Measurements from ENCODE around the gene UBXN2A. TPM values are rescaled to one million over a fixed set of nuclear protein-coding genes. Genes with fewer than 3 reads are reported as not detected.
"Not testable (repeated sequence)": the region's sequence is repeated elsewhere in the genome, so short reads cannot be mapped to it uniquely, and the experiment has no call there.

UBXN2A gene
- total and polyA plus RNA-seq, 2 experiments from 2014 or later = 14.7 to 19.3 TPM

DNA sequence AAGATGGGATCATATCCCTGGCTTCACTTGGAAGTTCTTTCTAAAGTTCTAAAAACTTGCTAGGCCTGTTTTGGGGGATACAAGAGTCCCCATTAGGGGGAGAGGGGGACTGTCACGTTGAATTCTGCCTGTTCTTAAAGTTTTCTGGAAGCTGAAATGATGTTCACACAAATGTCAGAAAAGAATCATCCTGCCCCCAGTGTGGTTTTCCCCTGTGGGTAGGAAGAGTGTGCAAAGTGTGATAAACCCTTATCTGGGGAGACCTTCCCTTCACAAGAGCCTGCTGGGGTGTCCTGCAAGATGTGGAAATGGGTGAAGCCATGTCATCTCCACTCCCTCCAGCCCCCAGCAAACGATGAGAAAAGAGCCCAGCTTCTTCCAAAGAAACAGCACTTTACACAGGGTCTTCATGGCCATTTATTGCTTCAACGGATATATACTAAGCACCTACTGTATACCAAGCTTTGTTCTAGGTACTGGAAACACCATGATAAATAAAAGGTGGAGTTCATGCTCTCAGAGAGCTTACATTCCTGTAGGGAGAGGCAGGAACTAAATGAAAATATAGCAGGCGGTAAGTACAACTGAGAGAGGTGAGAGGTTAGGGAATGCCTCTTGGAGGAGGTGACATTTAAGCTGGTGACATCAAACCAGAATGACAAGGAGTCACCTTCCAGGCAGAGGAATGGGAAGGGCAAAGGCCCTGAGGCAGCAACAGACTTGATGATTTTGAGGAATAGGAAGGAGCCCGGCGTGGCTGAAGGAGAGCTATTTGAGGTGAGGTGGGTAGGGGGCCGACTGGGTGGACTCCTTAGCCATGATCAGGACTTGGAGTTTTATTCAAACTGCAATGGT, 71.2 kb downstream of the UBXN2A start:
- no peaks in the 10 kb centered on the region for H3K4me1 ChIP-seq (ENCODE audit: low read depth)
- H3K4me3 ChIP-seq = no peak overlapping the region
- no peak for DNase-seq (ENCODE audit: low read depth in 1 of 2, low spot score in 1 of 2)
- no peaks in the 10 kb centered on the region for H3K36me3 ChIP-seq
- H3K9me3 ChIP-seq (ENCODE audit: low read depth) = no peaks in the 10 kb centered on the region
- peaks cover 18% of the 10 kb centered on the region for H3K27me3 ChIP-seq
- no peak overlapping the region for H3K27ac ChIP-seq
- TF ChIP-seq, protein P1, sequence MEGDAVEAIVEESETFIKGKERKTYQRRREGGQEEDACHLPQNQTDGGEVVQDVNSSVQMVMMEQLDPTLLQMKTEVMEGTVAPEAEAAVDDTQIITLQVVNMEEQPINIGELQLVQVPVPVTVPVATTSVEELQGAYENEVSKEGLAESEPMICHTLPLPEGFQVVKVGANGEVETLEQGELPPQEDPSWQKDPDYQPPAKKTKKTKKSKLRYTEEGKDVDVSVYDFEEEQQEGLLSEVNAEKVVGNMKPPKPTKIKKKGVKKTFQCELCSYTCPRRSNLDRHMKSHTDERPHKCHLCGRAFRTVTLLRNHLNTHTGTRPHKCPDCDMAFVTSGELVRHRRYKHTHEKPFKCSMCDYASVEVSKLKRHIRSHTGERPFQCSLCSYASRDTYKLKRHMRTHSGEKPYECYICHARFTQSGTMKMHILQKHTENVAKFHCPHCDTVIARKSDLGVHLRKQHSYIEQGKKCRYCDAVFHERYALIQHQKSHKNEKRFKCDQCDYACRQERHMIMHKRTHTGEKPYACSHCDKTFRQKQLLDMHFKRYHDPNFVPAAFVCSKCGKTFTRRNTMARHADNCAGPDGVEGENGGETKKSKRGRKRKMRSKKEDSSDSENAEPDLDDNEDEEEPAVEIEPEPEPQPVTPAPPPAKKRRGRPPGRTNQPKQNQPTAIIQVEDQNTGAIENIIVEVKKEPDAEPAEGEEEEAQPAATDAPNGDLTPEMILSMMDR (IDR thresholded peaks at IDR 0.05; ENCODE audit: low read depth, low read length) = no peak

DNA sequence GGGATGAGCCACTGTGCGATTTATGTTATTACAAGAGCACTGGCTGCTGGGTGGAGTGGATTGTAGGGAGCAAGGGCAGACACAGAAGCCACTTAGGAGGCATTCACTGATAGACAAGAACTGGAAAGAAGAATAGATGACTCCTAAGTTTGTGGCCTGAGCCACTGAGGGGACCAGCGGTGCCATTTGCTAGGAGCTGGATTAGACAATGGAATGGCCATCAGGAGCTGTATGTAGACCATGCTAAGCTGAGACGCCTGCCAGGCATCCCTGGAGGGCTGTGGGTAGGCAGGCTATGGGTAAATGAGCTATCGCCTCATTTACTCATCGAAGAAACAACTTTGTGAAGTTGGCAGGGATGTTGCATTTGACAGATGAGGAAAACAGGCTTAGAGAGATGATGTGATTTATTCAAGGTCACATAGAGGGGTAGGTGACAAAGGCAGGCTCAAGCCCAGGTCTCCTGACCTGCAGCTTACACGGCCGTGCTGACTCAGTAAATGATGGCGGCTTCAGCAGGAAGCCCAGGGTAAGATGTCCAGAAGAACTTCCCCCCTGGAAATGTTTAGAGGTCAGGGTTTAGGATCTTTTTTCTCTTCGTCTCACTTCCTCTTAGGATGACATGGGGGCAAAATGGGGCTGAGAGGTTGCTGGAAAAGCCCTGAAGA, 72.4 kb downstream of the UBXN2A start:
- no peak overlapping the region for H3K27ac ChIP-seq
- no peak for DNase-seq (ENCODE audit: low read depth in 1 of 2, low spot score in 1 of 2)
- H3K27me3 ChIP-seq = peaks cover 18% of the 10 kb centered on the region
- no peak overlapping the region for H3K4me3 ChIP-seq
- TF ChIP-seq, protein P1 (IDR thresholded peaks at IDR 0.05; ENCODE audit: low read depth, low read length) = no peak
- no peaks in the 10 kb centered on the region for H3K4me1 ChIP-seq (ENCODE audit: low read depth)
- H3K9me3 ChIP-seq (ENCODE audit: low read depth) = no peaks in the 10 kb centered on the region
- no peaks in the 10 kb centered on the region for H3K36me3 ChIP-seq

DNA sequence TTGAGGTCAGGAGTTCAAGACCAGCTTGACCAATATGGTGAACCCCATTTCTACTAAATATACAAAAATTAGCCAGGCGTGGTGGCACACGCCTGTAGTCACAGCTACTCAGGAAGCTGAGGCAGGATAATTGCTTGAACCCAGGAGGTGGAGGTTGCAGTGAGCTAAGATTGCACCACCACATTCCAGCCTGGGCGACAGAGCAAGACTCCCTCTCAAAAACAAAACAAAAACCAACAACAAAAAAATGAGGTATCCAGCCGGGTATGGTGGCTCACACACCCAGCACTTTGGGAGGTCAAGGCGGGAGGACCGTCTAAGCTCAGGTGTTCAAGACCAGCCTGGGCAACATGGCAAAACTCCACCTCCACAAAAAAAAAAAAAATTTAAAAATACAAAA, 74.6 kb downstream of the UBXN2A start:
- not testable (repeated sequence) for H3K36me3 ChIP-seq; H3K27ac ChIP-seq; H3K4me3 ChIP-seq; H3K27me3 ChIP-seq; DNase-seq (ENCODE audit: low read depth in 1 of 2, low spot score in 1 of 2); H3K4me1 ChIP-seq (ENCODE audit: low read depth); H3K9me3 ChIP-seq (ENCODE audit: low read depth)

DNA sequence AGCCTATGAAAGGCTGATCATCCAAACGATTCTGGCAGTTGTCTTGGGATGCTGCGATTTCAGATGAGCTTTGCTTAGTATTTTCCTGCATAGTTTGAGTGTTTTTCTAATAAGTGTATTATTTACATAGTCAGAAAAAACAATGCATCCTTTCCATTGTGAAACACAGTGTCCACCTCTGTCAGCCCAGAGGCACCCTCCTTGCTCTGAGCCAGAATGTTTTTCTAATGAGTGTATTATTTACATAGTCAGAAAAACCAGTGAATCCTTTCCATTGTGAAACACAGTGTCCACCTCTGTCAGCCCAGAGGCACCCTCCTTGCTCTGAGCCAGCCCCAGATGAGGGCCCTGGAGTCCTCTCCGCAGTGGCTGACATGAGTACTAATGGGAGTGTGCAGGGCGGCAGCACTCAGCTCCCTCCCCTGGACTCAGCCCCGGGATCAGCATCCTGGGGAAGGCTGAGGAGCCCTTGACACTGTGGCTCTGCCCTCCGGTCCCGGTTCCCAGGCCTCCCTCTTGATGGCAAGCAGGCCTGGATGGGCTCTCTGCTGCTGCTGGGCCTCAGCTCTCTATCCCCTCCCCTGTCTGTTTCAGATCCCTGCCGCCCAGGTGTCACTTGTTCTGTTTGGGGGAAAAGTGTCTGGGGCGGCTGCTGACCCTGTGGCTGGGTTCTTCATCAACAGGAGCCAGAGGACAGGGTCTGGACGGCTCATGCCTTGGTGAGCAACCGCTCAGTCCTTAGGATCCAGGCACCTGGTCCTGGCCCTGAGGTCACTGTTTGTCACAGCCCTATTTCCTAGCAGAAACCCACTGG, 75.5 kb downstream of the UBXN2A start:
- Histone ChIP-seq H3K27ac (peak overlapping the region; percentile 28), H3K27me3 (peaks cover under 1% of the 10 kb centered on the region), H3K36me3 (no peaks in the 10 kb centered on the region), H3K4me3 (no peak overlapping the region), H3K9me3 (ENCODE audit: low read depth) (no peaks in the 10 kb centered on the region), H3K4me1 (ENCODE audit: low read depth) (no peaks in the 10 kb centered on the region)
- peak; percentile 22 to 68 for DNase-seq (ENCODE audit: low read depth in 1 of 2, low spot score in 1 of 2)
- TF ChIP-seq, protein P1 (IDR thresholded peaks at IDR 0.05; ENCODE audit: low read depth, low read length) = no peak

DNA sequence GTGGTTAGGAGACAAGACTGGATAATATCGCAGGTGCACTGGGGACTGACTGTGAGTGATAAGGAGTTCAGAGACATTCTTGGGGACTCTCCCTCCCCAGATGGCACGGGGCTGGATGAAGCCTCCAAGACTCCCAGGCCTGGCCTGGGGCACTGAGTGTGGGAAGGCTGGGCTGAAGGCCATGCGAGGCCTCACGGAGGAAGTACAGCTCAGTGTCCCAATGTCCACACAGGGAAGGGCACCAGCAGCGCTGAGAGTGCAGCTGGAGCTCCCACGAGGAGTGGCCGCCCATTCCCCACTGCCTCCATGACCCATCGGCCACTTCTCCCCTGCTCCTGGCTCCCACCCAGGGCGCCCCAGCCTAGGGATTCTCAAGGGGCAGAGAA, 76.1 kb downstream of the UBXN2A start:
- Histone ChIP-seq H3K36me3 (no peaks in the 10 kb centered on the region), H3K4me3 (no peak overlapping the region), H3K27me3 (no peaks in the 10 kb centered on the region), H3K9me3 (ENCODE audit: low read depth) (no peaks in the 10 kb centered on the region), H3K4me1 (ENCODE audit: low read depth) (no peaks in the 10 kb centered on the region), H3K27ac (peak overlapping the region; percentile 28)
- TF ChIP-seq, protein P1 (IDR thresholded peaks at IDR 0.05; ENCODE audit: low read depth, low read length) = no peak
- DNase-seq (ENCODE audit: low read depth in 1 of 2, low spot score in 1 of 2) = no peak

Measured in cardiac muscle cell (in vitro differentiated cells and primary cell).